GM20000 (cell line): ENCODE data around the gene DAB1.

Experiments
- DNase-seq: peaks from one replicate; pipeline ENCODE4 v3.0.0; 2012; ENCODE audit warnings: low spot score
- CTCF ChIP-seq: IDR thresholded peaks from 2 replicates; pipeline ENCODE4 v1.5.1; 2012; ENCODE audit warnings: mild to moderate bottlenecking, control low read depth; ENCODE audit errors: extremely low read depth, missing control alignments

Gene DAB1

GRCh38 chr1:57117753-57118152 is 306.1 kb downstream of the DAB1 start:
- no peak for DNase-seq
- TF ChIP-seq CTCF: no peak

- DNase-seq: no peak
- no peak for TF ChIP-seq CTCF
These were observed 307.0 kb downstream of the DAB1 start for GRCh38 chr1:57116871-57117270.

- DNase-seq: no peak
- no peak for TF ChIP-seq CTCF
These were observed 308.7 kb downstream of the DAB1 start for GRCh38 chr1:57115030-57115614.

GRCh38 chr1:57112148-57112547 is 311.7 kb downstream of the DAB1 start:
- TF ChIP-seq CTCF: no peak
- DNase-seq: no peak

- TF ChIP-seq CTCF: no peak
- no peak for DNase-seq
These were observed 312.7 kb downstream of the DAB1 start for GRCh38 chr1:57111175-57111574.

GRCh38 chr1:57109883-57110282 is 314.0 kb downstream of the DAB1 start:
- DNase-seq: no peak
- no peak for TF ChIP-seq CTCF

- DNase-seq: no peak
- no peak for TF ChIP-seq CTCF
These were observed 314.6 kb downstream of the DAB1 start for GRCh38 chr1:57109247-57109646.
